GM23338 (cell line): ENCODE measurements around the gene MAN1C1. TPM values are rescaled to one million over a fixed set of nuclear protein-coding genes. Genes with fewer than 3 reads are reported as not detected.

Source experiments
- ATAC-seq: fragments of 200-7000 bp; cut with Tn5 transposase; 3 replicates; pipeline ENCODE4 v1.9.1; 2020
- DNase-seq: peaks from one replicate; pipeline ENCODE4 v3.0.0-alpha.2; 2015; ENCODE audit warnings: low spot score
- H2AFZ ChIP-seq: fragments of 200-600 bp; sonication (generic); 2 replicates; pipeline ENCODE4 v1.8.0; 2016; ENCODE audit warnings: antibody characterized with exemption, mild to moderate bottlenecking, moderate library complexity
- H3F3A ChIP-seq: fragments of 200-600 bp; sonication (generic); replicated peaks from 2 replicates; pipeline ENCODE4 v1.8.0; 2017; ENCODE audit warnings: antibody characterized with exemption, mixed run types, low read depth
- H3K27ac ChIP-seq: fragments of 200-600 bp; sonication (generic); 2 replicates; pipeline ENCODE4 v1.6.1; 2016; ENCODE audit warnings: low read depth
- H3K27me3 ChIP-seq: fragments of 200-600 bp; sonication (generic); 2 replicates; pipeline ENCODE4 v1.8.0; 2016; ENCODE audit warnings: mild to moderate bottlenecking, mixed run types, moderate library complexity; ENCODE audit not compliant: insufficient read depth
- H3K36me3 ChIP-seq: fragments of 200-600 bp; sonication (generic); 2 replicates; pipeline ENCODE4 v1.8.0; 2016; ENCODE audit warnings: mild to moderate bottlenecking; ENCODE audit not compliant: insufficient read depth
- H3K4me1 ChIP-seq: fragments of 200-600 bp; sonication (generic); 2 replicates; pipeline ENCODE4 v1.8.0; 2016; ENCODE audit warnings: mild to moderate bottlenecking, moderate library complexity; ENCODE audit not compliant: insufficient read depth
- H3K4me2 ChIP-seq: fragments of 200-600 bp; sonication (generic); 2 replicates; pipeline ENCODE4 v1.7.1; 2017; ENCODE audit warnings: mixed run types
- H3K4me3 ChIP-seq: fragments of 200-600 bp; sonication (generic); 2 replicates; pipeline ENCODE4 v1.6.1; 2016; ENCODE audit warnings: mixed run types
- H3K79me2 ChIP-seq: fragments of 200-600 bp; sonication (generic); replicated peaks from 2 replicates; pipeline ENCODE4 v1.8.0; 2017; ENCODE audit warnings: mild to moderate bottlenecking; ENCODE audit not compliant: insufficient read depth
- H3K9me2 ChIP-seq: fragments of 200-600 bp; sonication (generic); 2 replicates; pipeline ENCODE4 v1.8.0; 2017; ENCODE audit not compliant: insufficient read depth
- H4K20me1 ChIP-seq: fragments of 200-600 bp; sonication (generic); replicated peaks from 2 replicates; pipeline ENCODE4 v1.8.0; 2017; ENCODE audit warnings: mild to moderate bottlenecking; ENCODE audit not compliant: insufficient read depth
- H3K27ac Mint-ChIP-seq: 2 replicates; pipeline ENCODE4 v1.8.0; 2020; ENCODE audit warnings: inconsistent platforms, mild to moderate bottlenecking, moderate library complexity, mixed read lengths
- H3K27me3 Mint-ChIP-seq: 3 replicates; pipeline ENCODE4 v1.8.0; 2022; ENCODE audit warnings: low read depth, mild to moderate bottlenecking, moderate library complexity, mixed read lengths, inconsistent platforms; ENCODE audit not compliant: insufficient read depth, poor library complexity
- H3K36me3 Mint-ChIP-seq: 3 replicates; pipeline ENCODE4 v1.8.0; 2021; ENCODE audit warnings: low read depth, mild to moderate bottlenecking, inconsistent platforms, moderate library complexity, mixed read lengths
- H3K4me1 Mint-ChIP-seq: 3 replicates; pipeline ENCODE4 v1.8.0; 2020; ENCODE audit warnings: mild to moderate bottlenecking, inconsistent platforms, mixed read lengths
- H3K4me3 Mint-ChIP-seq: 3 replicates; pipeline ENCODE4 v1.8.0; 2021; ENCODE audit warnings: moderate library complexity, mild to moderate bottlenecking, inconsistent platforms, mixed read lengths
- H3K9me3 Mint-ChIP-seq: 3 replicates; pipeline ENCODE4 v1.8.0; 2020; ENCODE audit warnings: moderate library complexity, mild to moderate bottlenecking, inconsistent platforms, mixed read lengths
- ZNF114 ChIP-seq: fragments of 250-450 bp; sonication (Bioruptor Pico); IDR thresholded peaks from 2 replicates; pipeline ENCODE4 v1.5.0; 2020; ENCODE audit warnings: mild to moderate bottlenecking, moderate library complexity
- polyA plus RNA-seq: library from polyadenylated mRNA; unstranded; fragments of >200 nt; fragmentation: Nextera tagmentation; extraction: Ambion mirVana; gene quantifications from 2 replicates; pipeline ENCODE4 v1.2.1, GENCODE V29; 2016
- total RNA-seq: library from RNA; depleted of rRNA; stranded (reverse); fragments of >200 nt; shearing (Covaris generic); gene quantifications from 2 replicates; pipeline ENCODE4 v1.2.3, GENCODE V29; 2014
- TF ChIP-seq, protein P1 (sequence below): IDR thresholded peaks from one replicate; pipeline ENCODE4 v1.6.1; 2018; ENCODE audit warnings: antibody characterized with exemption; ENCODE audit not compliant: unreplicated experiment
- TF ChIP-seq, protein P2 (sequence below), 2 experiments: fragments of 200-600 bp in 1 of 2; sonication (generic) in 1 of 2; conservative IDR thresholded peaks; 2 replicates each; pipeline versions ENCODE4 v1.5.1 to v1.6.1; 2016 to 2017; ENCODE audit warnings: antibody characterized with exemption in 2 of 2, low read depth in 2 of 2, mild to moderate bottlenecking in 2 of 2, moderate library complexity in 1 of 2

MAN1C1 gene
- total and polyA plus RNA-seq, 2 experiments from 2014 or later, result 5.4 to 13.6 TPM

DNA sequence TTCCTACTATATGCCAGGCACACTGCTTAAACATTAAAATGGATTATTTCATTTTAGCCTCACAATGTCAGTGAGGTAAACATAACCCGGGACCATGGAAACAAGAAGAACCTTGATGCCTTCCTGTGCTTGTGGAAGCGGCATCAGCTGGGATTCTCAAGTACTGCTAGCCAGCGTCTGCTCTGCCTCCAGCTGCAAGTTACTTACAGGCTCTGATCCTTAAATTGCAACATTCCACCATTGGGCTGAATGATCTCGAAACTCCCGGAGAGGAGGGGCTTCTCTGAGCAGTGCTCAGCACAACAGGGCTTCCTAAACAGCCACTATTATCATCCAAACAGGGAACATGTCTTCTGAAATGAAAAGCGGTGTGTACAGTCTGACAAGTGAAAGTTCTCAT is 6.7 kb upstream of the MAN1C1 start (continued):
- TF ChIP-seq, protein P1, sequence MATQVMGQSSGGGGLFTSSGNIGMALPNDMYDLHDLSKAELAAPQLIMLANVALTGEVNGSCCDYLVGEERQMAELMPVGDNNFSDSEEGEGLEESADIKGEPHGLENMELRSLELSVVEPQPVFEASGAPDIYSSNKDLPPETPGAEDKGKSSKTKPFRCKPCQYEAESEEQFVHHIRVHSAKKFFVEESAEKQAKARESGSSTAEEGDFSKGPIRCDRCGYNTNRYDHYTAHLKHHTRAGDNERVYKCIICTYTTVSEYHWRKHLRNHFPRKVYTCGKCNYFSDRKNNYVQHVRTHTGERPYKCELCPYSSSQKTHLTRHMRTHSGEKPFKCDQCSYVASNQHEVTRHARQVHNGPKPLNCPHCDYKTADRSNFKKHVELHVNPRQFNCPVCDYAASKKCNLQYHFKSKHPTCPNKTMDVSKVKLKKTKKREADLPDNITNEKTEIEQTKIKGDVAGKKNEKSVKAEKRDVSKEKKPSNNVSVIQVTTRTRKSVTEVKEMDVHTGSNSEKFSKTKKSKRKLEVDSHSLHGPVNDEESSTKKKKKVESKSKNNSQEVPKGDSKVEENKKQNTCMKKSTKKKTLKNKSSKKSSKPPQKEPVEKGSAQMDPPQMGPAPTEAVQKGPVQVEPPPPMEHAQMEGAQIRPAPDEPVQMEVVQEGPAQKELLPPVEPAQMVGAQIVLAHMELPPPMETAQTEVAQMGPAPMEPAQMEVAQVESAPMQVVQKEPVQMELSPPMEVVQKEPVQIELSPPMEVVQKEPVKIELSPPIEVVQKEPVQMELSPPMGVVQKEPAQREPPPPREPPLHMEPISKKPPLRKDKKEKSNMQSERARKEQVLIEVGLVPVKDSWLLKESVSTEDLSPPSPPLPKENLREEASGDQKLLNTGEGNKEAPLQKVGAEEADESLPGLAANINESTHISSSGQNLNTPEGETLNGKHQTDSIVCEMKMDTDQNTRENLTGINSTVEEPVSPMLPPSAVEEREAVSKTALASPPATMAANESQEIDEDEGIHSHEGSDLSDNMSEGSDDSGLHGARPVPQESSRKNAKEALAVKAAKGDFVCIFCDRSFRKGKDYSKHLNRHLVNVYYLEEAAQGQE, result no peak

DNA sequence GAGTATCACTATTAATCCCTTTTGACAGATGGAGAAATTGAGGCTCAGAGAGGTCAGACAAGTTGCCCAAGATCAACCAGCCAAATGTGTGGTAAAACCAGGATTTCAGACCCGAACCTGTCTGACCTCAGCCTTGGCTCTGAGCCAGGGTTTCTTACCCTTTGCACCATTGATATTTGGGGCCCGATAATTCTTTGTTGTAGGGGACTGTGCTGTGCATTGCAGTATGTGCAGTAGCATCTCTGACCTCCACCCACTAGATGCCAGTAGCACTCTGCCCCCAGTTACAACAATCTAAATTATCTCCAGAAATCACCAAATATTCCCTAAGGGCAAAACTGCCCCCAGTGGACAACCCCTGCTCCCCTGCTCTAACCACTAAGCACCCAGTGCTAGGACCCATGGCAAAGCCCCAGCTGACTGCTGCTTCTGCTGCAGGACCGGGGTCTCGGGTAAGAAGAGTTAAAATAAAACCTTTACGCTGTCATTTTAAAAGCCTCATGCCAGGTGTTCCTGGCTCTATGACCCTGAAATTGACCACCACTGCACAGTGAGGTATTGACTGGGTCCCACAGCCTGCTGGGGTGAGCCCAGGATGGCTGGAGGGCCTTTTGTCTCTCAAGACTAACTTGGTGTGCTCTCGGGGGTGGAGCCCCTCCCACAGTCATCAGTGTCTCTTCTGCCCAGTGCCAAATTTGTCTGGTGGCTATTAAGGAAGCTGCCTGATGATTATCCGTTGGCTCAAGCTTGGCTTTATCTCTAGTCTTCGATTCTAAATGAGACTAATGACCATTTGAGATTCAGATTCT is 5.6 kb upstream of the MAN1C1 start:
- TF ChIP-seq, protein P2, sequence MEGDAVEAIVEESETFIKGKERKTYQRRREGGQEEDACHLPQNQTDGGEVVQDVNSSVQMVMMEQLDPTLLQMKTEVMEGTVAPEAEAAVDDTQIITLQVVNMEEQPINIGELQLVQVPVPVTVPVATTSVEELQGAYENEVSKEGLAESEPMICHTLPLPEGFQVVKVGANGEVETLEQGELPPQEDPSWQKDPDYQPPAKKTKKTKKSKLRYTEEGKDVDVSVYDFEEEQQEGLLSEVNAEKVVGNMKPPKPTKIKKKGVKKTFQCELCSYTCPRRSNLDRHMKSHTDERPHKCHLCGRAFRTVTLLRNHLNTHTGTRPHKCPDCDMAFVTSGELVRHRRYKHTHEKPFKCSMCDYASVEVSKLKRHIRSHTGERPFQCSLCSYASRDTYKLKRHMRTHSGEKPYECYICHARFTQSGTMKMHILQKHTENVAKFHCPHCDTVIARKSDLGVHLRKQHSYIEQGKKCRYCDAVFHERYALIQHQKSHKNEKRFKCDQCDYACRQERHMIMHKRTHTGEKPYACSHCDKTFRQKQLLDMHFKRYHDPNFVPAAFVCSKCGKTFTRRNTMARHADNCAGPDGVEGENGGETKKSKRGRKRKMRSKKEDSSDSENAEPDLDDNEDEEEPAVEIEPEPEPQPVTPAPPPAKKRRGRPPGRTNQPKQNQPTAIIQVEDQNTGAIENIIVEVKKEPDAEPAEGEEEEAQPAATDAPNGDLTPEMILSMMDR (conservative IDR thresholded peaks at IDR 0.05; ENCODE audit: low read depth in 2 of 2), result peak; percentile 10 to 24; a peak in 2 of 4 replicates
- TF ChIP-seq ZNF114, result no peak
- TF ChIP-seq, protein P1, result no peak
- H4K20me1 ChIP-seq, result no peaks in the 10 kb centered on the region
- no peaks in the 10 kb centered on the region for H3K79me2 ChIP-seq
- no peak overlapping the region for H3K27ac ChIP-seq
- no peak overlapping the region for H3K27ac Mint-ChIP-seq
- H3K27me3 ChIP-seq, result no peaks in the 10 kb centered on the region
- H3K36me3 Mint-ChIP-seq, result no peaks in the 10 kb centered on the region
- no peaks in the 10 kb centered on the region for H3K36me3 ChIP-seq
- no peaks in the 10 kb centered on the region for H3F3A ChIP-seq
- ATAC-seq, result peak; percentile 12; the same call in 1 of the 3 replicates
- peaks cover 4% of the 10 kb centered on the region for H3K27me3 Mint-ChIP-seq
- no peak overlapping the region for H2AFZ ChIP-seq
- H3K9me2 ChIP-seq, result no peaks in the 10 kb centered on the region
- no peak for DNase-seq
- no peak overlapping the region for H3K4me2 ChIP-seq
- H3K4me3 Mint-ChIP-seq, result no peak overlapping the region
- H3K4me3 ChIP-seq, result no peak overlapping the region
- H3K4me1 Mint-ChIP-seq, result peaks cover 5% of the 10 kb centered on the region
- H3K9me3 Mint-ChIP-seq, result no peaks in the 10 kb centered on the region
- peaks cover 6% of the 10 kb centered on the region for H3K4me1 ChIP-seq
